ENCODE data around the gene HECTD4.

Gene HECTD4

DNA sequence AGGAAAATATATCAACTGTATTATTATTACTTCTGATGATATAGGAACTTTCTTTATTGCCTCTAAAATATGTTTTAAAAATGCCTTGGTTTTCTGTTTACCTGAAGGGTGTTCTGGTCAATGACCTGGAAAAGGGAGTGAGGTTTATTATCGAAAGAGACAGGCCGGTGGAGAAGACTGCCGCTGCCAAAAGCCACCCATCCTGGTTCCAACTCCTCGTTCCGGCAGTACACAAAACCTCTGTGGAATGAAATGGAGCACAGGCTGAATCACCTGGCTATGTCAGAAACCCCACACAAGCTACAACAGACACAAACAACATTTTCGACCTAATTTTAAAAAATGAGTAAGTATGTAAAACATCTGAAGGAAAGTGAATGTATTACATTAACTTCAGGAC lies 73.6 kb downstream of the HECTD4 start:
- no peaks in the 10 kb centered on the region for H4K20me1 ChIP-seq (ENCODE audit: insufficient read depth)
- H3K4me2 ChIP-seq, result no peak overlapping the region
- no peak overlapping the region for H3K4me3 ChIP-seq (IDR thresholded peaks at IDR 0.05; ENCODE audit: insufficient read depth, low read depth, low read length)
- H3K9ac ChIP-seq, result no peak overlapping the region
- H3K79me2 ChIP-seq (ENCODE audit: insufficient read depth, low read depth), result no peaks in the 10 kb centered on the region
- H3K27me3 ChIP-seq (ENCODE audit: insufficient read depth, low read depth), result no peaks in the 10 kb centered on the region
- H2AFZ ChIP-seq (ENCODE audit: low read depth), result no peak overlapping the region
- TF ChIP-seq, protein P1, sequence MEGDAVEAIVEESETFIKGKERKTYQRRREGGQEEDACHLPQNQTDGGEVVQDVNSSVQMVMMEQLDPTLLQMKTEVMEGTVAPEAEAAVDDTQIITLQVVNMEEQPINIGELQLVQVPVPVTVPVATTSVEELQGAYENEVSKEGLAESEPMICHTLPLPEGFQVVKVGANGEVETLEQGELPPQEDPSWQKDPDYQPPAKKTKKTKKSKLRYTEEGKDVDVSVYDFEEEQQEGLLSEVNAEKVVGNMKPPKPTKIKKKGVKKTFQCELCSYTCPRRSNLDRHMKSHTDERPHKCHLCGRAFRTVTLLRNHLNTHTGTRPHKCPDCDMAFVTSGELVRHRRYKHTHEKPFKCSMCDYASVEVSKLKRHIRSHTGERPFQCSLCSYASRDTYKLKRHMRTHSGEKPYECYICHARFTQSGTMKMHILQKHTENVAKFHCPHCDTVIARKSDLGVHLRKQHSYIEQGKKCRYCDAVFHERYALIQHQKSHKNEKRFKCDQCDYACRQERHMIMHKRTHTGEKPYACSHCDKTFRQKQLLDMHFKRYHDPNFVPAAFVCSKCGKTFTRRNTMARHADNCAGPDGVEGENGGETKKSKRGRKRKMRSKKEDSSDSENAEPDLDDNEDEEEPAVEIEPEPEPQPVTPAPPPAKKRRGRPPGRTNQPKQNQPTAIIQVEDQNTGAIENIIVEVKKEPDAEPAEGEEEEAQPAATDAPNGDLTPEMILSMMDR (conservative IDR thresholded peaks at IDR 0.05; ENCODE audit: low read depth, low read length), result no peak
- peaks cover 3% of the 10 kb centered on the region for H3K4me1 ChIP-seq (ENCODE audit: low read depth, poor library complexity, severe bottlenecking)
- H3K36me3 ChIP-seq (ENCODE audit: insufficient read depth), result no peaks in the 10 kb centered on the region
- H3K27ac ChIP-seq, result no peak overlapping the region

- Histone ChIP-seq H3K27ac (no peak overlapping the region), H3K79me2 (ENCODE audit: insufficient read depth, low read depth) (no peaks in the 10 kb centered on the region), H3K4me2 (no peak overlapping the region), H4K20me1 (ENCODE audit: insufficient read depth) (no peaks in the 10 kb centered on the region), H3K4me1 (ENCODE audit: low read depth, poor library complexity, severe bottlenecking) (peaks cover 8% of the 10 kb centered on the region), H3K9ac (no peak overlapping the region), H3K27me3 (ENCODE audit: insufficient read depth, low read depth) (no peaks in the 10 kb centered on the region), H3K4me3 (IDR thresholded peaks at IDR 0.05; ENCODE audit: insufficient read depth, low read depth, low read length) (no peak overlapping the region), H3K36me3 (ENCODE audit: insufficient read depth) (no peaks in the 10 kb centered on the region), H2AFZ (ENCODE audit: low read depth) (no peak overlapping the region)
- TF ChIP-seq, protein P1 (conservative IDR thresholded peaks at IDR 0.05; ENCODE audit: low read depth, low read length), result no peak
Observed at GRCh38 chr12:112308161-112308560, 74.1 kb downstream of the HECTD4 start.

DNA sequence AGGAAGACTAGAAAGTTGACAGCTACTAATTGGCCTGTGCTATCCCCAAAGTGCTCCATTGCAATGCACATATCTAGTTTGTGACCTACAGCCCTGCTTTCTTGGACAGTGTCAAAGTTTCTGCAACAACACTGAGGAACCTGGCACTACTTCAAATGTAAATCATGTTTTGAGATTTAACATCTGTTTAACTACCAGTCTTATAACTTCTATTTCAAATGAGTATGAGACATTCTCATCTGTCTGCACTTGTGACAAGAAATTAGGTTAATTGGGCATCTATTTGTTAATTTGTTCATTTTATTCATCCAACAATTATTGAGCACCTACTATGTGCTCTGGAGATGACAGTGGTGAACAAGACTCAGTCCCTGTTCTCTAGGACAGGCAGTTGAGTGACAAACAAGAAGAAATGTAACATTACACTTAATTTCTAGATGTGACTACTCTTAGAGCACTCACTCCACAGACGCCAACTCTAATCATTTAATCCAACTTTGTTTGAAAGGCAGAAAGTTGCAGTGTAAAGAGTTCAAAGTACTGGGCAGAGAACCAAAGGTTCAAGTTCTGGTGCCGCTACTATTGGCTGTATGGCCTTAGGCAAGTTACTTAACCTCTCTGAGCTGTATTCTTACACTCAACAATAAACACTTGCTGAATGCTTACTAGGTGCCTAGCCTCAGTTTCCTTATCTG lies 74.8 kb downstream of the HECTD4 start:
- Histone ChIP-seq H3K27ac (no peak overlapping the region), H4K20me1 (ENCODE audit: insufficient read depth) (no peaks in the 10 kb centered on the region), H3K4me2 (no peak overlapping the region), H3K36me3 (ENCODE audit: insufficient read depth) (no peaks in the 10 kb centered on the region; the same call in 1 of the 2 replicates), H3K4me1 (ENCODE audit: low read depth, poor library complexity, severe bottlenecking) (peaks cover 15% of the 10 kb centered on the region), H3K79me2 (ENCODE audit: insufficient read depth, low read depth) (no peaks in the 10 kb centered on the region), H3K27me3 (ENCODE audit: insufficient read depth, low read depth) (no peaks in the 10 kb centered on the region), H3K9ac (no peak overlapping the region), H3K4me3 (IDR thresholded peaks at IDR 0.05; ENCODE audit: insufficient read depth, low read depth, low read length) (no peak overlapping the region), H2AFZ (ENCODE audit: low read depth) (no peak overlapping the region)
- TF ChIP-seq, protein P1 (conservative IDR thresholded peaks at IDR 0.05; ENCODE audit: low read depth, low read length), result no peak

- Histone ChIP-seq H3K27ac (no peak overlapping the region), H3K36me3 (ENCODE audit: insufficient read depth) (no peaks in the 10 kb centered on the region; the same call in 1 of the 2 replicates), H3K79me2 (ENCODE audit: insufficient read depth, low read depth) (no peaks in the 10 kb centered on the region), H2AFZ (ENCODE audit: low read depth) (no peak overlapping the region), H3K9ac (no peak overlapping the region), H3K4me2 (no peak overlapping the region), H3K4me1 (ENCODE audit: low read depth, poor library complexity, severe bottlenecking) (peaks cover 18% of the 10 kb centered on the region), H3K27me3 (ENCODE audit: insufficient read depth, low read depth) (no peaks in the 10 kb centered on the region), H4K20me1 (ENCODE audit: insufficient read depth) (no peaks in the 10 kb centered on the region), H3K4me3 (IDR thresholded peaks at IDR 0.05; ENCODE audit: insufficient read depth, low read depth, low read length) (no peak overlapping the region)
- TF ChIP-seq, protein P1 (conservative IDR thresholded peaks at IDR 0.05; ENCODE audit: low read depth, low read length), result no peak
Observed at GRCh38 chr12:112305951-112306350, 76.3 kb downstream of the HECTD4 start.

All from KMS-11 (cell line).